K562 (cell line): ENCODE results near the gene CLEC17A. TPM values are rescaled to one million over a fixed set of nuclear protein-coding genes. Genes with fewer than 3 reads are reported as not detected.

Experiments
- polyA plus RNA-seq, 8 experiments: library from polyadenylated mRNA; depleted of rRNA in 4 of 8; stranded (reverse) in 5 of 8; unstranded in 3 of 8; fragments of >200 nt; fragmentation: Nextera tagmentation in 2 of 8; fragmentation: Illumina TruSeq in 1 of 8; extraction: Ambion mirVana in 2 of 8; extraction: Trizol in 1 of 8; gene quantifications; 2 replicates each; pipeline versions ENCODE4 v1.2.1 to v1.2.3, GENCODE V29; 2011 to 2014; ENCODE audit warnings: inconsistent platforms in 1 of 8, missing spikeins in 1 of 8
- total RNA-seq, 7 experiments: library from RNA; depleted of rRNA in 6 of 7; stranded (reverse); fragments of >200 nt in 6 of 7; fragmentation: Illumina TruSeq in 2 of 7; extraction: Trizol in 2 of 7; gene quantifications; 2 replicates each; pipeline versions ENCODE4 v1.2.1 to v1.2.3, GENCODE V29; 2011 to 2021; ENCODE audit warnings: low replicate concordance in 1 of 7
- TF ChIP-seq, protein P1 (sequence below): fragments of 250-450 bp; sonication (Bioruptor Pico); IDR thresholded peaks from 2 replicates; pipeline ENCODE4 v1.4.0; 2020
- TF ChIP-seq, protein P2 (sequence below): fragments of 250-450 bp; sonication (Bioruptor Pico); IDR thresholded peaks from 2 replicates; pipeline ENCODE4 v1.9.0; 2021; ENCODE audit warnings: mild to moderate bottlenecking, inconsistent platforms

CLEC17A gene
- total and polyA plus RNA-seq, 9 of the 15 experiments (the other 6 are each of a cell fraction or from before 2014, with no cell fraction given) = 0.03 TPM; not detected in 8

DNA sequence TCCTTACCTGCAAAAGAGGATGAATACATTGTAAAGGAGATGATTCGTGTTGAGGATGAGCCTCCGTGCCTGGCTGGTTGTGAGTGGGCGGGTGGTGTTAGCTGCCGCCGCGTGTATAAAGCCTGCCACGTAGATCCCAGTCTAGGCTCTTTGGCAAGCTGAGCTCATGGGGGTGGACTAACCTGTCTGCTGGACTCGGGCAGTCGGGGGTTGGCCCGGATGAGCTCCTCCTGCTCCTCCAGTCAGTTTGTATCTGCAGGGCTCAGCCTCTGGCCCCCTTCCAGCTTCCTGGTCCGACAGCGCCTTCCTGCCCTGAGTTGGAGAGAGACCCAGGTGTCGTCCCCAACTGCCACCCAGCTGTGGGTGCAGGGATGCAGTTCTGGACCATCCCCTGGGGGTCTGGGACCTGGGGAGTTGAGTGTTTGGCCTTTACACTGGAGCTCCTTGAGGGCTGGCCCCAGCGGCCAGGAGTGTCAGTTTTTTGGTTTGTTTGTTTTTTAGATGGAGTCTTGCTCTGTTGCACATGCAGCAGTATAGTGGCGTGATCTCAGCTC, 32.6 kb upstream of the CLEC17A start (continued):
- TF ChIP-seq, protein P1, sequence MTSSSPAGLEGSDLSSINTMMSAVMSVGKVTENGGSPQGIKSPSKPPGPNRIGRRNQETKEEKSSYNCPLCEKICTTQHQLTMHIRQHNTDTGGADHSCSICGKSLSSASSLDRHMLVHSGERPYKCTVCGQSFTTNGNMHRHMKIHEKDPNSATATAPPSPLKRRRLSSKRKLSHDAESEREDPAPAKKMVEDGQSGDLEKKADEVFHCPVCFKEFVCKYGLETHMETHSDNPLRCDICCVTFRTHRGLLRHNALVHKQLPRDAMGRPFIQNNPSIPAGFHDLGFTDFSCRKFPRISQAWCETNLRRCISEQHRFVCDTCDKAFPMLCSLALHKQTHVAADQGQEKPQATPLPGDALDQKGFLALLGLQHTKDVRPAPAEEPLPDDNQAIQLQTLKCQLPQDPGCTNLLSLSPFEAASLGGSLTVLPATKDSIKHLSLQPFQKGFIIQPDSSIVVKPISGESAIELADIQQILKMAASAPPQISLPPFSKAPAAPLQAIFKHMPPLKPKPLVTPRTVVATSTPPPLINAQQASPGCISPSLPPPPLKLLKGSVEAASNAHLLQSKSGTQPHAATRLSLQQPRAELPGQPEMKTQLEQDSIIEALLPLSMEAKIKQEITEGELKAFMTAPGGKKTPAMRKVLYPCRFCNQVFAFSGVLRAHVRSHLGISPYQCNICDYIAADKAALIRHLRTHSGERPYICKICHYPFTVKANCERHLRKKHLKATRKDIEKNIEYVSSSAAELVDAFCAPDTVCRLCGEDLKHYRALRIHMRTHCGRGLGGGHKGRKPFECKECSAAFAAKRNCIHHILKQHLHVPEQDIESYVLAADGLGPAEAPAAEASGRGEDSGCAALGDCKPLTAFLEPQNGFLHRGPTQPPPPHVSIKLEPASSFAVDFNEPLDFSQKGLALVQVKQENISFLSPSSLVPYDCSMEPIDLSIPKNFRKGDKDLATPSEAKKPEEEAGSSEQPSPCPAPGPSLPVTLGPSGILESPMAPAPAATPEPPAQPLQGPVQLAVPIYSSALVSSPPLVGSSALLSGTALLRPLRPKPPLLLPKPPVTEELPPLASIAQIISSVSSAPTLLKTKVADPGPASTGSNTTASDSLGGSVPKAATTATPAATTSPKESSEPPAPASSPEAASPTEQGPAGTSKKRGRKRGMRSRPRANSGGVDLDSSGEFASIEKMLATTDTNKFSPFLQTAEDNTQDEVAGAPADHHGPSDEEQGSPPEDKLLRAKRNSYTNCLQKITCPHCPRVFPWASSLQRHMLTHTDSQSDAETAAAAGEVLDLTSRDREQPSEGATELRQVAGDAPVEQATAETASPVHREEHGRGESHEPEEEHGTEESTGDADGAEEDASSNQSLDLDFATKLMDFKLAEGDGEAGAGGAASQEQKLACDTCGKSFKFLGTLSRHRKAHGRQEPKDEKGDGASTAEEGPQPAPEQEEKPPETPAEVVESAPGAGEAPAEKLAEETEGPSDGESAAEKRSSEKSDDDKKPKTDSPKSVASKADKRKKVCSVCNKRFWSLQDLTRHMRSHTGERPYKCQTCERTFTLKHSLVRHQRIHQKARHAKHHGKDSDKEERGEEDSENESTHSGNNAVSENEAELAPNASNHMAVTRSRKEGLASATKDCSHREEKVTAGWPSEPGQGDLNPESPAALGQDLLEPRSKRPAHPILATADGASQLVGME = no peak
- TF ChIP-seq, protein P2, sequence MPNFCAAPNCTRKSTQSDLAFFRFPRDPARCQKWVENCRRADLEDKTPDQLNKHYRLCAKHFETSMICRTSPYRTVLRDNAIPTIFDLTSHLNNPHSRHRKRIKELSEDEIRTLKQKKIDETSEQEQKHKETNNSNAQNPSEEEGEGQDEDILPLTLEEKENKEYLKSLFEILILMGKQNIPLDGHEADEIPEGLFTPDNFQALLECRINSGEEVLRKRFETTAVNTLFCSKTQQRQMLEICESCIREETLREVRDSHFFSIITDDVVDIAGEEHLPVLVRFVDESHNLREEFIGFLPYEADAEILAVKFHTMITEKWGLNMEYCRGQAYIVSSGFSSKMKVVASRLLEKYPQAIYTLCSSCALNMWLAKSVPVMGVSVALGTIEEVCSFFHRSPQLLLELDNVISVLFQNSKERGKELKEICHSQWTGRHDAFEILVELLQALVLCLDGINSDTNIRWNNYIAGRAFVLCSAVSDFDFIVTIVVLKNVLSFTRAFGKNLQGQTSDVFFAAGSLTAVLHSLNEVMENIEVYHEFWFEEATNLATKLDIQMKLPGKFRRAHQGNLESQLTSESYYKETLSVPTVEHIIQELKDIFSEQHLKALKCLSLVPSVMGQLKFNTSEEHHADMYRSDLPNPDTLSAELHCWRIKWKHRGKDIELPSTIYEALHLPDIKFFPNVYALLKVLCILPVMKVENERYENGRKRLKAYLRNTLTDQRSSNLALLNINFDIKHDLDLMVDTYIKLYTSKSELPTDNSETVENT (CRISPR knock-in tag) = no peak
